HepG2 (cell line): Measurements from ENCODE around the gene NFATC3. TPM values are rescaled to one million over a fixed set of nuclear protein-coding genes. Genes with fewer than 3 reads are reported as not detected.
A peak's percentile ranks its signal among the peaks of the same experiment; 100 is the strongest.

Experiments used
- CBX1 ChIP-seq: IDR thresholded peaks from one replicate; pipeline ENCODE4 v1.6.1; 2016; ENCODE audit warnings: antibody characterized with exemption, low read depth
- CC2D1A ChIP-seq: sonication (generic); formaldehyde crosslinking; IDR thresholded peaks from 2 replicates; pipeline ENCODE4 v1.8.1; 2023; ENCODE audit warnings: mild to moderate bottlenecking, missing genetic modification reagents
- HCFC1 ChIP-seq: fragments of 150-350 bp; IDR thresholded peaks from 2 replicates; pipeline ENCODE4 v1.6.1; 2014; ENCODE audit warnings: low read depth, low read length
- HDAC1 ChIP-seq: sonication (generic); formaldehyde crosslinking; IDR thresholded peaks from 2 replicates; pipeline ENCODE4 v1.5.1; 2020; ENCODE audit warnings: mild to moderate bottlenecking, missing genetic modification reagents
- KDM6A ChIP-seq: IDR thresholded peaks from 2 replicates; pipeline ENCODE4 v1.6.1; 2016; ENCODE audit warnings: low read depth
- MAX ChIP-seq: IDR thresholded peaks from 2 replicates; pipeline ENCODE4 v1.6.1; 2012; ENCODE audit warnings: inconsistent platforms
- MLLT10 ChIP-seq: sonication (generic); formaldehyde crosslinking; IDR thresholded peaks from 2 replicates; pipeline ENCODE4 v1.4.0; 2020; ENCODE audit warnings: missing genetic modification reagents
- MYC ChIP-seq: sonication (generic); formaldehyde crosslinking; IDR thresholded peaks from 2 replicates; pipeline ENCODE4 v1.9.0; 2021; ENCODE audit warnings: missing genetic modification reagents, borderline replicate concordance
- NBN ChIP-seq: fragments of 450-650 bp; conservative IDR thresholded peaks from 2 replicates; pipeline ENCODE4 v1.6.1; 2017
- NR2F6 ChIP-seq, 2 experiments: IDR thresholded peaks; 2 replicates each; pipeline ENCODE4 v1.6.1; 2016; ENCODE audit warnings: antibody characterized with exemption in 1 of 2, mild to moderate bottlenecking in 1 of 2
- PHF20 ChIP-seq: sonication (generic); formaldehyde crosslinking; IDR thresholded peaks from 2 replicates; pipeline ENCODE4 v1.5.0; 2020; ENCODE audit warnings: mild to moderate bottlenecking, missing genetic modification reagents
- POLR2A ChIP-seq, 2 experiments: IDR thresholded peaks; 2 replicates each; pipeline ENCODE4 v1.6.1; 2011; ENCODE audit warnings: low read depth in 2 of 2, low read length in 2 of 2, mild to moderate bottlenecking in 1 of 2, moderate library complexity in 1 of 2; ENCODE audit not compliant: insufficient read depth in 1 of 2
- RAD21 ChIP-seq: fragments of 450-650 bp; formaldehyde crosslinking; IDR thresholded peaks from 2 replicates; pipeline ENCODE4 v1.5.0; 2020; ENCODE audit warnings: mild to moderate bottlenecking
- RBM22 ChIP-seq: fragments of 200-400 bp; formaldehyde crosslinking; optimal IDR thresholded peaks from 2 replicates; pipeline ENCODE3; 2017; ENCODE audit warnings: mild to moderate bottlenecking, low read length, moderate library complexity
- SETDB1 ChIP-seq: sonication (generic); formaldehyde crosslinking; IDR thresholded peaks from 2 replicates; pipeline ENCODE4 v1.5.1; 2020; ENCODE audit warnings: missing genetic modification reagents, mild to moderate bottlenecking, borderline replicate concordance
- TFE3 ChIP-seq: IDR thresholded peaks from 2 replicates; pipeline ENCODE4 v1.6.1; 2016
- ZBTB10 ChIP-seq: sonication (generic); formaldehyde crosslinking; IDR thresholded peaks from 2 replicates; pipeline ENCODE4 v1.4.0; 2020; ENCODE audit warnings: missing genetic modification reagents, borderline replicate concordance
- ZC3H4 ChIP-seq: sonication (generic); formaldehyde crosslinking; IDR thresholded peaks from 2 replicates; pipeline ENCODE4 v1.4.0; 2020; ENCODE audit warnings: missing genetic modification reagents, borderline replicate concordance
- ZFP36L1 ChIP-seq: sonication (generic); formaldehyde crosslinking; IDR thresholded peaks from 2 replicates; pipeline ENCODE4 v1.8.0; 2022; ENCODE audit warnings: mild to moderate bottlenecking, missing genetic modification reagents, moderate library complexity
- ZNF501 ChIP-seq: sonication (generic); formaldehyde crosslinking; IDR thresholded peaks from 2 replicates; pipeline ENCODE4 v1.5.1; 2020; ENCODE audit warnings: mild to moderate bottlenecking, moderate library complexity, missing genetic modification reagents
- ZNF737 ChIP-seq: sonication (generic); formaldehyde crosslinking; IDR thresholded peaks from 2 replicates; pipeline ENCODE4 v1.5.0; 2020; ENCODE audit warnings: missing genetic modification reagents, mild to moderate bottlenecking, borderline replicate concordance
- ZNF749 ChIP-seq: sonication (generic); formaldehyde crosslinking; IDR thresholded peaks from 2 replicates; pipeline ENCODE4 v1.8.0; 2022; ENCODE audit warnings: mild to moderate bottlenecking, missing genetic modification reagents, moderate library complexity, borderline replicate concordance
- polyA plus RNA-seq, 8 experiments: library from polyadenylated mRNA; depleted of rRNA in 3 of 8; stranded (reverse) in 7 of 8; unstranded in 1 of 8; fragments of >200 nt; fragmentation: Illumina TruSeq in 4 of 8; extraction: Trizol in 4 of 8; gene quantifications; 2 replicates each; pipeline versions ENCODE4 v1.2.1 to v1.2.3, GENCODE V29; 2011 to 2016; ENCODE audit warnings: low read depth in 4 of 8, missing spikeins in 1 of 8, mixed read lengths in 1 of 8; ENCODE audit not compliant: insufficient read depth in 1 of 8
- total RNA-seq, 5 experiments: library from RNA; depleted of rRNA; stranded (reverse); fragments of >200 nt; fragmentation: Illumina TruSeq; extraction: Trizol; gene quantifications; 2 replicates each; pipeline ENCODE4 v1.2.3, GENCODE V29; 2016; ENCODE audit warnings: low read depth in 1 of 5
- TF ChIP-seq, protein P1 (sequence below): IDR thresholded peaks from 2 replicates; pipeline ENCODE4 v1.6.1; 2016; ENCODE audit warnings: missing biosample characterization, missing genetic modification reagents, low read depth
- TF ChIP-seq, protein P2 (sequence below): sonication (generic); formaldehyde crosslinking; IDR thresholded peaks from 2 replicates; pipeline ENCODE4 v1.5.0; 2020; ENCODE audit warnings: missing genetic modification reagents, mild to moderate bottlenecking, borderline replicate concordance

The NFATC3 gene
- total and polyA plus RNA-seq, 2 of the 13 experiments (the other 11 are each of a cell fraction or from before 2014, with no cell fraction given) = 52.6 to 62.7 TPM

DNA sequence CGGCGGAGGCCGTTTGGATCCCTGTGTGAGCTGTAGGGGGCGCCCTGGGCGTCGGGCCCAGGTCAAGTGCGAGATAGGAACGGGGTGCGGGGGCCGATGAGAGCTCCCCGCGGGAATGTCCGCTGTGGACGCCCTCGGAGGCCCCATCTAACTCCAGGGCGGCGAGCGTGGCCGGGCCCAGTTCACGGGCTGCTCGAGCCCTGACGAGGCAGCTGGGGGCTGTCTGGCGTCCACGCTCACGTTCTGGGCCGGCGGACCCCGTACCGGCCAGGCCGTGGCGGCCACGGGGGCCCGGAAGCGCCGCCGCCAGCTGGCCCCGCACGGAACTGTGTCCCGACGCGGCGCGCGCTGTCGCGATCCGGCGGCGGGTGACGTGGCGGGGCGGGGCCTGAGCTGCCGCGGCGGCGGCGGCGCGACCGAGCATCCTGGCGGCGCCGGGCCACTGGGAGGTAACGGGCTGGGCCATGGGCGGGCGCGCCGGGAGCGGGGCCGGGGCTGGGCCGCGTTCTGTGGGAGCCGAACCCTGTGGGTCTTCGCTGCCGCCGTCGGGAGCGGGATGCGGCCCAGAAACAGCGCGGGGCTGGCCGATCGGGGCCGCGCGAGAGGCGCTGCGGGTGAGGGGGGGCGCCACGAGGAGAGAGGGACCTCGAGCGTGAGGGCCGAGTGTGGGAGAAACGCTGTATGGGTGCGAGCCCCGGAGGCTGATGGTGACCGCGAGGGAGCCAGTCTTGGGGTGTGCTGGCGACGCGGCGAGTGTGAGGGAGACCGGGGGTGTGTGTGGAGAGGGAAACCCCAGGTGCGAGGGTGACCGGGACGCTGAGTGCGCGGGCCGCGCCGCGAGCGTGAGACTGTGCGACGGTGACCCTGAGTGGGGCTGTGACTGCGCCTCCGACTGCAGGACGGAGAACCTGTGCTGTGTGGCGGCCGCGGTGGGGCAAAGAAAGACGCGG, 179.2 kb downstream of the NFATC3 start, which contains the start of gene SLC7A6 (continued):
- 0 out of 2 replicates have a peak, but pooled peaks have one; percentile 11 for TF ChIP-seq TFE3 (CRISPR knock-in tag)
- TF ChIP-seq MAX = peak; percentile 82; the same call in 1 of the 2 replicates
- TF ChIP-seq ZFP36L1 (CRISPR knock-in tag) = no peak
- TF ChIP-seq POLR2A (IDR thresholded peaks at IDR 0.05; ENCODE audit: insufficient read depth in 1 of 2, low read depth in 2 of 2, low read length in 2 of 2) = no peak; a peak in 1 of 4 replicates
- TF ChIP-seq ZC3H4 (CRISPR knock-in tag) = peak; percentile 97
- TF ChIP-seq NBN = no peak
- TF ChIP-seq ZNF749 (CRISPR knock-in tag) = no peak; the same call in 1 of the 2 replicates
- TF ChIP-seq ZBTB10 = peak; percentile 96
- peak; percentile 86 for TF ChIP-seq RAD21 (CRISPR knock-in tag)
- TF ChIP-seq NR2F6 (IDR thresholded peaks at IDR 0.05) = no peak
- TF ChIP-seq NR2F6 (CRISPR knock-in tag; IDR thresholded peaks at IDR 0.05) = peak; percentile 67; the same call in 1 of the 2 replicates
- peak; percentile 71 for TF ChIP-seq ZNF501 (CRISPR knock-in tag)
- no peak for TF ChIP-seq CC2D1A
- TF ChIP-seq, protein P1, sequence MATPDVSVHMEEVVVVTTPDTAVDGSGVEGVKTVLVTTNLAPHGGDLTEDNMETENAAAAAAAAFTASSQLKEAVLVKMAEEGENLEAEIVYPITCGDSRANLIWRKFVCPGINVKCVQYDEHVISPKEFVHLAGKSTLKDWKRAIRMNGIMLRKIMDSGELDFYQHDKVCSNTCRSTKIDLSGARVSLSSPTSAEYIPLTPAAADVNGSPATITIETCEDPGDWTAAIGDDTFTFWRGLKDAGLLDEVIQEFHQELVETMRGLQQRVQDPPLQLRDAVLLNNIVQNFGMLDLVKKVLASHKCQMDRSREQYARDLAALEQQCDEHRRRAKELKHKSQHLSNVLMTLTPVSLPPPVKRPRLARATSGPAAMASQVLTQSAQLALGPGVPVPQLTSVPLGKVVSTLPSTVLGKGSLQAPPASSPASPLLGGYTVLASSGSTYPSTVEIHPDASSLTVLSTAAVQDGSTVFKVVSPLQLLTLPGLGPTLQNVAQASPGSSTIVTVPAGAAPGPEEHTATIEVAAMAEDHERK (CRISPR knock-in tag) = no peak
- no peak for TF ChIP-seq SETDB1 (CRISPR knock-in tag)
- TF ChIP-seq HDAC1 (CRISPR knock-in tag) = peak; percentile 40; the same call in 1 of the 2 replicates
- no peak for TF ChIP-seq KDM6A (CRISPR knock-in tag)
- TF ChIP-seq CBX1 = no peak
- TF ChIP-seq MLLT10 = no peak
- no peak for TF ChIP-seq ZNF737
- no peak; the same call in 1 of the 2 replicates for TF ChIP-seq PHF20 (CRISPR knock-in tag)
- peak; percentile 58 for TF ChIP-seq MYC (CRISPR knock-in tag)
- no peak for TF ChIP-seq HCFC1
- no peak for TF ChIP-seq RBM22
- TF ChIP-seq, protein P2, sequence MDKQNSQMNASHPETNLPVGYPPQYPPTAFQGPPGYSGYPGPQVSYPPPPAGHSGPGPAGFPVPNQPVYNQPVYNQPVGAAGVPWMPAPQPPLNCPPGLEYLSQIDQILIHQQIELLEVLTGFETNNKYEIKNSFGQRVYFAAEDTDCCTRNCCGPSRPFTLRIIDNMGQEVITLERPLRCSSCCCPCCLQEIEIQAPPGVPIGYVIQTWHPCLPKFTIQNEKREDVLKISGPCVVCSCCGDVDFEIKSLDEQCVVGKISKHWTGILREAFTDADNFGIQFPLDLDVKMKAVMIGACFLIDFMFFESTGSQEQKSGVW (CRISPR knock-in tag) = no peak
